ENCODE measurements around the gene C1QTNF1. TPM values are rescaled to one million over a fixed set of nuclear protein-coding genes. Genes with fewer than 3 reads are reported as not detected.

The C1QTNF1 gene
- total and polyA plus RNA-seq, 9 of the 15 experiments (the other 6 are each of a cell fraction or from before 2014, with no cell fraction given) = 0.09 TPM; not detected in 8

GRCh38 chr17:79018370-79018695, 5.6 kb upstream of the C1QTNF1 start:
- no peak for DNase-seq (ENCODE audit: extremely low read depth in 1 of 4, low spot score in 3 of 4)
- no TSS peak for BruUV-seq (replicated peaks)
- ChIA-PET CTCF (ENCODE audit: low intra/inter-chr PET ratio) (no interaction called here), POLR2A (no interaction called here)
- Histone ChIP-seq H3K4me3 (no peak overlapping the region), H3K9me1 (ENCODE audit: control insufficient read depth, insufficient read depth, low read length) (no peaks in the 10 kb centered on the region), H3K27me3 (ENCODE audit: control insufficient read depth in 2 of 2, insufficient read depth in 2 of 2, low read length in 2 of 2) (peaks cover 14 to 20% of the 10 kb centered on the region in 2 experiments), H2AFZ (ENCODE audit: low read depth, low read length) (no peak overlapping the region), H4K20me1 (replicated peaks; ENCODE audit: control insufficient read depth, insufficient read depth, low read length) (0 out of 2 replicates have a peak, but pooled peaks cover 4% of the 10 kb centered on the region), H3K36me3 (ENCODE audit: control insufficient read depth, insufficient read depth, low read length) (no peaks in the 10 kb centered on the region), H3K9me3 (replicated peaks; ENCODE audit: control insufficient read depth, insufficient read depth, low read depth, low read length) (no peaks in the 10 kb centered on the region), H3K4me2 (ENCODE audit: insufficient read depth, low read length) (no peak overlapping the region), H3K27ac (ENCODE audit: extremely low read depth, low read depth, low read length) (no peak overlapping the region), H3K9ac (ENCODE audit: insufficient read depth in 1 of 2, low read depth in 2 of 2, low read length in 2 of 2) (no peak overlapping the region), H3K4me1 (replicated peaks in 1 of 2; ENCODE audit: control insufficient read depth in 2 of 2, insufficient read depth in 2 of 2, low read length in 2 of 2) (no peaks in the 10 kb centered on the region), H3K79me2 (ENCODE audit: control insufficient read depth, insufficient read depth, low read length) (no peaks in the 10 kb centered on the region)
- in situ Hi-C loops (cut with MboI) (no loop called here), intact Hi-C loops (cut with micrococcal nuclease) (loop anchor here (2.0 kb wide), 1 partner anchor 24 kb away; no protein-coding TSS in a partner anchor)
- ATAC-seq = no peak
- 50% methylated on average over 3 of the region's 3 CpGs for WGBS (ENCODE audit: insufficient coverage, low coverage, missing lambda C conversion rate)
- FAIRE-seq = no peak
- TF ChIP-seq MITF (IDR thresholded peaks at IDR 0.05) (no peak), DEAF1 (CRISPR knock-in tag; IDR thresholded peaks at IDR 0.05) (no peak), ZNF699 (CRISPR knock-in tag; IDR thresholded peaks at IDR 0.05; ENCODE audit: insufficient replicate concordance) (no peak), ZNF282 (CRISPR knock-in tag; IDR thresholded peaks at IDR 0.05) (no peak), CEBPB (tag; IDR thresholded peaks at IDR 0.05) (no peak), CBFA2T2 (conservative IDR thresholded peaks at IDR 0.05) (no peak), ELK1 (CRISPR knock-in tag; IDR thresholded peaks at IDR 0.05) (no peak), DACH1 (IDR thresholded peaks at IDR 0.05; ENCODE audit: partially characterized antibody) (no peak), PHF8 (IDR thresholded peaks at IDR 0.05; ENCODE audit: borderline replicate concordance, low read length) (no peak)

Data from K562 (cell line).